Osteocyte (in vitro differentiated cells): ENCODE data around the gene UBXN11. TPM values are rescaled to one million over a fixed set of nuclear protein-coding genes. Genes with fewer than 3 reads are reported as not detected.

Experiments
- DNase-seq: peaks from one replicate; pipeline ENCODE4 v3.0.0; 2021; ENCODE audit warnings: mixed read lengths; ENCODE audit not compliant: unreplicated experiment; ENCODE audit errors: extremely low spot score
- H3K27ac Mint-ChIP-seq: one replicate; pipeline ENCODE4 v1.8.0; 2021; ENCODE audit warnings: mild to moderate bottlenecking, mixed read lengths; ENCODE audit not compliant: unreplicated experiment
- H3K27me3 Mint-ChIP-seq: one replicate; pipeline ENCODE4 v1.8.0; 2021; ENCODE audit warnings: mixed read lengths; ENCODE audit not compliant: unreplicated experiment
- H3K36me3 Mint-ChIP-seq: one replicate; pipeline ENCODE4 v1.8.0; 2021; ENCODE audit warnings: mixed read lengths; ENCODE audit not compliant: unreplicated experiment
- H3K4me1 Mint-ChIP-seq: one replicate; pipeline ENCODE4 v1.8.0; 2021; ENCODE audit warnings: mixed read lengths; ENCODE audit not compliant: unreplicated experiment
- H3K4me3 Mint-ChIP-seq: one replicate; pipeline ENCODE4 v1.8.0; 2021; ENCODE audit warnings: mild to moderate bottlenecking, moderate library complexity, mixed read lengths; ENCODE audit not compliant: unreplicated experiment
- H3K9me3 Mint-ChIP-seq: one replicate; pipeline ENCODE4 v1.8.0; 2021; ENCODE audit warnings: mixed read lengths; ENCODE audit not compliant: unreplicated experiment
- total RNA-seq: library from RNA; stranded (reverse); gene quantifications from 2 replicates; pipeline ENCODE4 v1.2.1, GENCODE V29; 2021
- TF ChIP-seq, protein P1 (sequence below): fragments of 200-600 bp; sonication (generic); IDR thresholded peaks from 2 replicates; pipeline ENCODE4 v1.5.0; 2021; ENCODE audit warnings: antibody characterized with exemption, mild to moderate bottlenecking, moderate library complexity

Gene UBXN11
- total RNA-seq, 1 donor from 2014 or later, result 17.0 TPM

DNA sequence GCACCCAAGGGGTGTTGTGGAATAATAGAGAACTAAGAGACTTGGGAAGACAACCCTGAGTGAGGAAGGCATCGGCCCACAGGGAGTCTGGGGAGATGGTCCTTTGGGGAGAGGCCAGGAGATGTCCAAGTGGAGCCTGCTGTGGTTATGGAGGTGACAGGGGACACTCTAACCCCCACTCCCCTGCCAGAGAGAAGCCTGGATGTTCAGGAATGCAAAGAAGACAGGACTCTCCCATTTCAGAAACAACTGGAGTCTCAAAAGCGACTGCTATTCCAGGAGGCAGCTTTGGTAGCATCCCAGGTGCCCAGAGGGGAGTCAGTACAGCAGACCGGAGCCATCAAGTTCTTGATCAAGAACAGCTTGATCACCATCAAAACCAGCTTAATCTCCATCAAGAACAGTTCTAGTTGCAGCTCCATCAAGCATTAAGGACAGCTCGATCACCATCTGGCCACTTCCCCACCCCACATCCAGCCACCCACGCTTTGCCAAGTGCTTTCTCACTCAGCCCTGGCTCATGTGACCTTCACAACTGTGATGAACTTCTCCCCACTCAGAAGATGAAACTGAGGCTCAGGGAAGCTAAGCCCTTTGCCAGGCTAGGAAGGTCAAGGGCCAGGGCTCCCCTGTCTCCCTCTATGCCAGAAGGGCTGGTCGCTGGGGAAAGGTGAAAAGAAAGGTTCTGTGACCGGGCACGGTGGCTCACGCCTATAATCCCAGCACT is 12.1 kb upstream of the UBXN11 start:
- DNase-seq, result no peak
- Mint-ChIP-seq H3K27me3 (peaks cover 9% of the 10 kb centered on the region), H3K4me3 (no peak overlapping the region), H3K36me3 (no peaks in the 10 kb centered on the region), H3K4me1 (peaks cover 6% of the 10 kb centered on the region), H3K9me3 (no peaks in the 10 kb centered on the region), H3K27ac (no peak overlapping the region)
- TF ChIP-seq, protein P1, sequence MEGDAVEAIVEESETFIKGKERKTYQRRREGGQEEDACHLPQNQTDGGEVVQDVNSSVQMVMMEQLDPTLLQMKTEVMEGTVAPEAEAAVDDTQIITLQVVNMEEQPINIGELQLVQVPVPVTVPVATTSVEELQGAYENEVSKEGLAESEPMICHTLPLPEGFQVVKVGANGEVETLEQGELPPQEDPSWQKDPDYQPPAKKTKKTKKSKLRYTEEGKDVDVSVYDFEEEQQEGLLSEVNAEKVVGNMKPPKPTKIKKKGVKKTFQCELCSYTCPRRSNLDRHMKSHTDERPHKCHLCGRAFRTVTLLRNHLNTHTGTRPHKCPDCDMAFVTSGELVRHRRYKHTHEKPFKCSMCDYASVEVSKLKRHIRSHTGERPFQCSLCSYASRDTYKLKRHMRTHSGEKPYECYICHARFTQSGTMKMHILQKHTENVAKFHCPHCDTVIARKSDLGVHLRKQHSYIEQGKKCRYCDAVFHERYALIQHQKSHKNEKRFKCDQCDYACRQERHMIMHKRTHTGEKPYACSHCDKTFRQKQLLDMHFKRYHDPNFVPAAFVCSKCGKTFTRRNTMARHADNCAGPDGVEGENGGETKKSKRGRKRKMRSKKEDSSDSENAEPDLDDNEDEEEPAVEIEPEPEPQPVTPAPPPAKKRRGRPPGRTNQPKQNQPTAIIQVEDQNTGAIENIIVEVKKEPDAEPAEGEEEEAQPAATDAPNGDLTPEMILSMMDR, result no peak

DNA sequence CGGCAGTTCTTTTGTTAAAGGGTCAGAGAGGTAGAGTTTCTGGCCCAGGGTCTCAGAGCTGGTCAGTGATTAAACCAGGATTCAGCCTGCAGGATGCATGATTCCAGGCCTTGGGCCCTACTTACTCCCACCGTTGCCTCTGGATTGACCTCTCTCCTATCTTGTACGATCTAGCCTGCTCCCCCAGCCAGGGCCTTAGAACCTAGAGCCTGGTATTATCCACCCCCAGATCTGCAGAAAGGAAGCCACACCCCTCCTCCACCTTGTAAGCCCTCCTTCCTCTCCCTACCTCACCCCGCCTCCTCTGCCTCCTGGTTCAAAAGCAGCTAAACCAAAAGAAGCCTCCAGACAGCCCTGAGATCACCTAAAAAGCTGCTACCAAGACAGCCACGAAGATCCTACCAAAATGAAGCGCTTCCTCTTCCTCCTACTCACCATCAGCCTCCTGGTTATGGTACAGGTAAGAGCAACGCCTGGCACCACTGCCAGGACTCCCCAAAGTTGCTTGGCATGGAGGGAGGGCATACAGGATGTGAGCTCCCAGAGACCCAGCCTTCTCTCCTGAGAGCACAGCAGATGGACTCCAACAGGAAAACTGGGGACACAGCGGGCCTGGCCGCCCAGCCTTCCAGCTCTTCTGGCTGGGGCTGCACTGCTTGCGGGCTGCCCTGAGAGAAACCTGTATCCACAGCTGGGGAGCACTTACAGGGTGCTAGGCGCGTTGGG is 11.3 kb upstream of the UBXN11 start, which contains the start of gene CD52:
TSS of gene CD52 (plus strand) at position 347 of the 726 bp plus-strand sequence. CDS start at position 407, 60 bp downstream.
- TF ChIP-seq, protein P1, result no peak
- Mint-ChIP-seq H3K27ac (no peak within 1 kb of the TSS), H3K4me1 (peaks cover 6% of the 10 kb centered on the region), H3K36me3 (no peaks in the 10 kb centered on the region), H3K4me3 (no peak within 1 kb of the TSS), H3K9me3 (no peaks in the 10 kb centered on the region), H3K27me3 (peaks cover 14% of the 10 kb centered on the region)
- DNase-seq, result no peak

DNA sequence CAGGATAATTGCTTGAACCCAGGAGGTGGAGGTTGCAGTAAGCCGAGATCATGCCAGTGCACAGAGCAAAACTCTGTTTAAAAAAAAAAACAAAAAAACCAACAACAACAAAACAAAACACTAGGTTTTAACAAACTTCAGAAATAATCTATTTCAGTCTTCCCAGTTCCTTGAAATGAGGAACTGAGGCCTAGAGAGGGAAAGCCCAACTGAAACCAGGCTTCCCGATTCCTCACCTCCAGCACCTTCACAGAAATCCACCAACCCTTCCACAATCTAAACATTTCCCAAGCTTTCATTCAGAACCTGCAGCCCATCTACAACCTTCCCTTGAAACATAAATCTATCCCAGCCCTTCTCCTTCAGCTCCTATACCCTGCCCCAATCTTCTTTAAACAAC is 10.7 kb upstream of the UBXN11 start:
- Mint-ChIP-seq H3K27me3 (peaks cover 14% of the 10 kb centered on the region), H3K4me3 (no peak overlapping the region), H3K27ac (no peak overlapping the region), H3K4me1 (peaks cover 6% of the 10 kb centered on the region), H3K36me3 (no peaks in the 10 kb centered on the region), H3K9me3 (no peaks in the 10 kb centered on the region)
- TF ChIP-seq, protein P1, result no peak
- DNase-seq, result no peak

DNA sequence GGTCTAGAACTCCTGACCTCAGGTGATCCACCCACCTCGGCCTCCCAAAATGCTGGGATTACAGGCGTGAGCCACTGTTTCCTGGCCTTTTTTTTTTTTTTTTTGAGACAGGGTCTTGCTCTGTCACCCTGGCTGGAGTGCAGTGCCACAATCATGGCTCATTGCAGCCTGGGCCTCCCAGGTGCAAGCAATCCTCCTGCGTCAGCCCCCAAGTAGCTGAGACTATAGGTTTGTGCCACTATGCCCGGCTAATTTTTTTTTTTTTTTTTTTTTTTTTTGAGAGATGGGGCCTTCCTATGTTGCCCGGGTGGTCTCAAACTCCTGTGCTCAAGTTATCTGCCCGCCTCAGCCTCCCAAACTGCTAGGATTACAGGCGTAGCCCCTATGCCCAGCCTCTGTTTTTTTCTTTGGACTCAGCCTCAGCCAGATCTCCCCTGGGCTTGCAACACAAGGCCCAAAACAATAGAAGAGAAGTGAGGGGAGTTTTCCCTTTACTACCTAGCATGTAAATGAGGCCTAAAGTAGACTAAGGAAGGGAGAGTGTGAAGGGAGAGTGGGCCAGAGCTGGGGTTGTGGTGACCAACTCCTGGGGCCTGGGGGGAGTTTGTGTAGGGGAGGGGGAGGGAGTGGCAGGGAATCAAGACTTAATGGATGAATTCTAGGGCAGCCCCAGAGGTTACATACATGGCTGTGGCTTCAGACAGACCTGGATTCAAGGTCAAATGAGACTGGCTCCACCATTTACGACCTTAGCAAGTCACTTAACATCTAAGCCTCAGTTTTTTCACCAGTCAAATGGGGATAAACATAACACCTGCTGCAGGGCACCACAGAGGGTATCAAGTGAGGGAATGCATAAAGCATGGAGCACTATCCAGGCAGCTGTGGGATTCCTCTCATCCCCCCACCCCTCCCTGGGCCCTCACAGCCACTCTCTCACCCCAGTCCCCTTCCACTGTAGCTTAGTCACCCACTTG is 9.7 kb upstream of the UBXN11 start:
- Mint-ChIP-seq H3K27ac (no peak overlapping the region), H3K36me3 (no peaks in the 10 kb centered on the region), H3K4me3 (no peak overlapping the region), H3K9me3 (no peaks in the 10 kb centered on the region), H3K27me3 (peaks cover 19% of the 10 kb centered on the region), H3K4me1 (peaks cover 1% of the 10 kb centered on the region)
- DNase-seq, result no peak
- TF ChIP-seq, protein P1, result no peak
